ENCODE measurements around the gene TCEA2. TPM values are rescaled to one million over a fixed set of nuclear protein-coding genes. Genes with fewer than 3 reads are reported as not detected.
A peak's percentile ranks its signal among the peaks of the same experiment; 100 is the strongest.

The TCEA2 gene
- total RNA-seq, 2 donors from 2014 or later = 17.8 to 25.5 TPM

- no peak for DNase-seq (ENCODE audit: low spot score)
- Histone ChIP-seq H3K36me3 (no peaks in the 10 kb centered on the region), H3K4me3 (peak overlapping the region in 1 of 2 donors; percentile 72), H3K9me3 (no peaks in the 10 kb centered on the region), H3K27me3 (peaks cover 0 to 7% of the 10 kb centered on the region in 2 donors), H3K4me1 (peaks cover 0 to 64% of the 10 kb centered on the region in 2 donors), H3K27ac (peak overlapping the region; percentile 81 to 85)
- TF ChIP-seq CTCF (IDR thresholded peaks at IDR 0.05) = no peak
Observed at GRCh38 chr20:64080813-64081623, 18.0 kb downstream of the TCEA2 start.

GRCh38 chr20:64081624-64081964 is 18.6 kb downstream of the TCEA2 start:
- Histone ChIP-seq H3K4me3 (no peak overlapping the region), H3K27ac (no peak overlapping the region), H3K27me3 (peaks cover 0 to 7% of the 10 kb centered on the region in 2 donors), H3K4me1 (peaks cover 0 to 64% of the 10 kb centered on the region in 2 donors), H3K9me3 (no peaks in the 10 kb centered on the region), H3K36me3 (no peaks in the 10 kb centered on the region)
- no peak for DNase-seq (ENCODE audit: low spot score)
- no peak for TF ChIP-seq CTCF (IDR thresholded peaks at IDR 0.05)

GRCh38 chr20:64082126-64082731 is 19.2 kb downstream of the TCEA2 start:
- TF ChIP-seq CTCF (IDR thresholded peaks at IDR 0.05) = no peak
- Histone ChIP-seq H3K9me3 (no peaks in the 10 kb centered on the region), H3K36me3 (no peaks in the 10 kb centered on the region), H3K4me3 (no peak overlapping the region), H3K4me1 (peaks cover 0 to 60% of the 10 kb centered on the region in 2 donors), H3K27ac (no peak overlapping the region), H3K27me3 (peaks cover 0 to 7% of the 10 kb centered on the region in 2 donors)
- no peak for DNase-seq (ENCODE audit: low spot score)

- peaks cover 0 to 54% of the 10 kb centered on the region in 2 donors for H3K4me1 ChIP-seq
- no peaks in the 10 kb centered on the region for H3K9me3 ChIP-seq
- H3K4me3 ChIP-seq = peak overlapping the region in 1 of 2 donors; percentile 68
- no peaks in the 10 kb centered on the region for H3K36me3 ChIP-seq
- TF ChIP-seq CTCF (IDR thresholded peaks at IDR 0.05) = no peak
- H3K27me3 ChIP-seq = peaks cover 0 to 7% of the 10 kb centered on the region in 2 donors
- DNase-seq (ENCODE audit: low spot score) = no peak
- no peak overlapping the region for H3K27ac ChIP-seq
Observed at GRCh38 chr20:64082820-64083377, 19.9 kb downstream of the TCEA2 start.

GRCh38 chr20:64083378-64083803 is 20.4 kb downstream of the TCEA2 start:
- peaks cover 0 to 7% of the 10 kb centered on the region in 2 donors for H3K27me3 ChIP-seq
- DNase-seq (ENCODE audit: low spot score) = peak; percentile 68
- TF ChIP-seq CTCF (IDR thresholded peaks at IDR 0.05) = peak; percentile 60 to 91
- H3K27ac ChIP-seq = no peak overlapping the region
- peaks cover 0 to 50% of the 10 kb centered on the region in 2 donors for H3K4me1 ChIP-seq
- H3K9me3 ChIP-seq = no peaks in the 10 kb centered on the region
- peak overlapping the region; percentile 50 to 68 for H3K4me3 ChIP-seq
- H3K36me3 ChIP-seq = no peaks in the 10 kb centered on the region
